22Rv1 (cell line): Measurements from ENCODE around the gene KARS1.

Experiments used
- CTCF ChIP-seq: fragments of 450-650 bp; IDR thresholded peaks from 2 replicates; pipeline ENCODE4 v1.5.1; 2017; ENCODE audit warnings: mild to moderate bottlenecking
- ZFX ChIP-seq: fragments of 450-650 bp; IDR thresholded peaks from 2 replicates; pipeline ENCODE4 v1.6.1; 2017; ENCODE audit warnings: antibody characterized with exemption, borderline replicate concordance

DNA sequence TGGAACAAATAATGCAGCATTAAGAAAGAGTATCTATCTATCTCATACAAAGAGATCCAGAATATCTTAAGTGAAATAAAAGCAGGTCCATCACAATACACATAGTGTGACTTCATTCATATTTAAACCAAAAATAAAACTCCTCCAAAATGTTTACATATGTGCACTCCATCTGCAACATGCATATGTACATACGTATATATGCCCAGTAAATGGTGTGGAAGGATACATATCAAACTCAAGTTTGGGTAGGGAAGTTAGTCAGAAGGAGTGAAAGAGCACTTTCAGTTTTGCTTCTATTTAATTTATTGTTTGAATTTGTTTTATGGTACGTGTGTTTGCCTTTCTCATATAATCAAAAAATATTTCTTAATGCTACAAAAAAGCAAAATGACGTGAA is 12.4 kb downstream of the KARS1 start:
- TF ChIP-seq CTCF (no peak), ZFX (no peak)
